ENCODE measurements around the gene ARID1B.

DNA sequence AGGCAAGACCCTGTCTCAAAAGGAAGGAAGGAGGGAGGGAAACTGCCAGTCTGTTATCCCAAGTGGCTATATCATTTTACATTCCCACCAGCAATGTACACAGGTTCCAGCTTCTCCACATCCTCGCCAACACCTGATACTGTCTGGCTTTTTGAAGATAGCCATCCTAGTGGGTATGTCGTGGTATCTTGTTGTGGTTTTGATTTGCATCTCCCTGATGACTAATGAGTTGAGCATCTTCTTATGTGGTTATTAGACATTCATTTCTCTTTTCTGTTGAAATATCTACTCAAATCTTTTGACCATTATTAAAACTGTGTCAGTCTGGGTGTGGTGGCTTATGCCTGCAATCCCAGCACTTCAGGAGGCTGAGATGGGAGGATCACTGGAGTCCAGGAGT is 47.9 kb upstream of the ARID1B start:
- no peak for TF ChIP-seq CTCF (IDR thresholded peaks at IDR 0.05; ENCODE audit: poor library complexity)
- no peak for TF ChIP-seq EZH2 (IDR thresholded peaks at IDR 0.05; ENCODE audit: borderline replicate concordance)
